Activated T-helper 9 cell treated with anti-CD3 and anti-CD28 coated beads, Interleukin-2, amount 50 U/mL, for 16 hours (primary cell): ENCODE results near the gene SIK2.

Experiments used
- DNase-seq: peaks from one replicate; pipeline ENCODE4 v3.0.0-alpha.2; 2020; ENCODE audit warnings: low read depth

SIK2 gene

GRCh38 chr11:111601979-111602864, at the start of gene SIK2:
TSS of gene SIK2 (plus strand) at chr11:111602449. CDS start at chr11:111602564, 115 bp downstream.
- DNase-seq: peak; percentile 85

- no peak for DNase-seq
Measured at GRCh38 chr11:111554532-111554931, 47.7 kb upstream of the SIK2 start.

GRCh38 chr11:111555255-111555654, 47.0 kb upstream of the SIK2 start:
- no peak for DNase-seq

- no peak for DNase-seq
Measured at GRCh38 chr11:111557425-111558111, 44.7 kb upstream of the SIK2 start.

- DNase-seq: no peak
Measured at GRCh38 chr11:111559800-111560464, 42.3 kb upstream of the SIK2 start.

- DNase-seq: no peak
Measured at GRCh38 chr11:111560800-111561199, 41.4 kb upstream of the SIK2 start.

GRCh38 chr11:111561306-111561705, 40.9 kb upstream of the SIK2 start:
- no peak for DNase-seq

- no peak for DNase-seq
Measured at GRCh38 chr11:111561791-111562325, 40.4 kb upstream of the SIK2 start.

GRCh38 chr11:111562692-111563389, 39.4 kb upstream of the SIK2 start:
- DNase-seq: no peak

GRCh38 chr11:111565114-111565720, 37.0 kb upstream of the SIK2 start:
- DNase-seq: peak; percentile 35

GRCh38 chr11:111566324-111566723, 35.9 kb upstream of the SIK2 start:
- DNase-seq: no peak

- no peak for DNase-seq
Measured at GRCh38 chr11:111569476-111569875, 32.8 kb upstream of the SIK2 start.

- no peak for DNase-seq
Measured at GRCh38 chr11:111570796-111571195, 31.5 kb upstream of the SIK2 start.

- DNase-seq: no peak
Measured at GRCh38 chr11:111571829-111572501, 30.3 kb upstream of the SIK2 start.

- no peak for DNase-seq
Measured at GRCh38 chr11:111572581-111572980, 29.7 kb upstream of the SIK2 start.

GRCh38 chr11:111573821-111574249, 28.4 kb upstream of the SIK2 start:
- DNase-seq: no peak

- DNase-seq: no peak
Measured at GRCh38 chr11:111574373-111575225, 27.6 kb upstream of the SIK2 start.

- DNase-seq: no peak
Measured at GRCh38 chr11:111575740-111576139, 26.5 kb upstream of the SIK2 start.

GRCh38 chr11:111577821-111578220, 24.4 kb upstream of the SIK2 start:
- DNase-seq: no peak

- no peak for DNase-seq
Measured at GRCh38 chr11:111581341-111581740, 20.9 kb upstream of the SIK2 start.
